ENCODE data around the gene TEX53. TPM values are rescaled to one million over a fixed set of nuclear protein-coding genes. Genes with fewer than 3 reads are reported as not detected.

TEX53 gene
- total and polyA plus RNA-seq, 2 donors (not counting 1 experiment from before 2014, with no cell fraction given), result not detected

- Histone ChIP-seq H4K20me1 (ENCODE audit: control insufficient read depth, insufficient read depth, low read length, poor library complexity, severe bottlenecking) (no peaks in the 10 kb centered on the region), H3K36me3 (replicated peaks in 1 of 2; ENCODE audit: control extremely low read depth in 1 of 2, control insufficient read depth in 1 of 2, extremely low read depth in 1 of 2, insufficient read depth in 2 of 2, low read length in 1 of 2) (peaks cover 0 to 6% of the 10 kb centered on the region in 2 experiments), H3K4me1 (ENCODE audit: control insufficient read depth in 2 of 2, insufficient read depth in 2 of 2, low read length in 2 of 2) (peaks cover 0 to 6% of the 10 kb centered on the region in 2 donors), H3K9me3 (ENCODE audit: control extremely low read depth in 1 of 3, control insufficient read depth in 2 of 3, insufficient read depth in 1 of 3, low read length in 2 of 3) (no peaks in the 10 kb centered on the region), H3K4me2 (replicated peaks; ENCODE audit: low read depth, low read length, poor library complexity, severe bottlenecking) (no peak overlapping the region), H3K27me3 (replicated peaks in 1 of 4; ENCODE audit: control extremely low read depth in 1 of 4, control insufficient read depth in 3 of 4, insufficient read depth in 4 of 4, low read length in 3 of 4) (no peaks in the 10 kb centered on the region), H3K9ac (ENCODE audit: low read length) (no peak overlapping the region), H3K79me2 (ENCODE audit: control insufficient read depth, insufficient read depth, low read length) (no peaks in the 10 kb centered on the region), H2AFZ (ENCODE audit: insufficient read depth, low read depth, low read length, poor library complexity, severe bottlenecking) (no peak overlapping the region), H3K27ac (ENCODE audit: low read length in 2 of 2) (no peak overlapping the region), H3K4me3 (ENCODE audit: control extremely low read depth in 1 of 5, extremely low read depth in 1 of 5, insufficient read depth in 1 of 5, low read depth in 2 of 5, low read length in 4 of 5) (no peak overlapping the region)
- H3K4me1 Mint-ChIP-seq, result peaks cover 6% of the 10 kb centered on the region
- ATAC-seq (ENCODE audit: low read depth), result peak; percentile 94
- no peak overlapping the region for H3K27ac Mint-ChIP-seq
- 22% methylated on average over 7 of the region's 10 CpGs for WGBS (ENCODE audit: insufficient coverage)
- DNase-seq, result peak; percentile 72
- ChIA-PET POLR2A (no interaction called here), CTCF (interaction anchor here (0.7 to 3.4 kb wide), 14 partner anchors 10 to 862 kb away, joined by 3 to 25 read pairs (median 4); partner anchors contain the start of genes ATP6V1G1 and TEX48)
- H3K4me3 Mint-ChIP-seq, result no peak overlapping the region
- peaks cover 5% of the 10 kb centered on the region for H3K27me3 Mint-ChIP-seq
- no peaks in the 10 kb centered on the region for H3K9me3 Mint-ChIP-seq (ENCODE audit: insufficient read depth)
- intact Hi-C loops (cut with micrococcal nuclease), result loop anchor here (5.0 kb wide), 1 partner anchor 350 kb away; no protein-coding TSS in a partner anchor
- TF ChIP-seq CTCF (IDR thresholded peaks at IDR 0.05), result peak; percentile 85
- TF ChIP-seq EZH2 (IDR thresholded peaks at IDR 0.05; ENCODE audit: borderline replicate concordance, insufficient read depth, low read depth, low read length, poor library complexity, severe bottlenecking), result no peak
Observed at GRCh38 chr9:114662081-114662989, 4.7 kb upstream of the TEX53 start.

GRCh38 chr9:114656301-114656700, 1.3 kb downstream of the TEX53 start:
- Histone ChIP-seq H4K20me1 (ENCODE audit: control insufficient read depth, insufficient read depth, low read length, poor library complexity, severe bottlenecking) (no peaks in the 10 kb centered on the region), H3K27me3 (replicated peaks in 1 of 4; ENCODE audit: control extremely low read depth in 1 of 4, control insufficient read depth in 3 of 4, insufficient read depth in 4 of 4, low read length in 3 of 4) (no peaks in the 10 kb centered on the region), H3K4me1 (ENCODE audit: control insufficient read depth in 2 of 2, insufficient read depth in 2 of 2, low read length in 2 of 2) (peaks cover 22 to 24% of the 10 kb centered on the region in 2 donors), H3K9me3 (ENCODE audit: control extremely low read depth in 1 of 3, control insufficient read depth in 2 of 3, insufficient read depth in 1 of 3, low read length in 2 of 3) (no peaks in the 10 kb centered on the region), H3K4me2 (replicated peaks; ENCODE audit: low read depth, low read length, poor library complexity, severe bottlenecking) (no peak overlapping the region), H3K4me3 (ENCODE audit: control extremely low read depth in 1 of 5, extremely low read depth in 1 of 5, insufficient read depth in 1 of 5, low read depth in 2 of 5, low read length in 4 of 5) (no peak overlapping the region), H2AFZ (ENCODE audit: insufficient read depth, low read depth, low read length, poor library complexity, severe bottlenecking) (no peak overlapping the region), H3K9ac (ENCODE audit: low read length) (no peak overlapping the region), H3K27ac (ENCODE audit: low read length in 2 of 2) (no peak overlapping the region), H3K79me2 (ENCODE audit: control insufficient read depth, insufficient read depth, low read length) (peaks cover 6% of the 10 kb centered on the region), H3K36me3 (replicated peaks in 1 of 2; ENCODE audit: control extremely low read depth in 1 of 2, control insufficient read depth in 1 of 2, extremely low read depth in 1 of 2, insufficient read depth in 2 of 2, low read length in 1 of 2) (peaks cover 0 to 8% of the 10 kb centered on the region in 2 experiments)
- CTCF ChIA-PET, result interaction anchor here (0.6 to 9.3 kb wide), 7 partner anchors 64 to 578 kb away, joined by 4 to 184 read pairs (median 5); no protein-coding TSS in a partner anchor
- ATAC-seq (ENCODE audit: low read depth), result no peak
- no peak for DNase-seq
- Mint-ChIP-seq H3K4me3 (no peak overlapping the region), H3K27ac (no peak overlapping the region), H3K4me1 (peaks cover 21% of the 10 kb centered on the region), H3K27me3 (no peaks in the 10 kb centered on the region), H3K9me3 (ENCODE audit: insufficient read depth) (no peaks in the 10 kb centered on the region)
- WGBS (ENCODE audit: insufficient coverage), result 92% methylated on average over 9 of the region's 12 CpGs
- intact Hi-C loops (cut with micrococcal nuclease), result no loop called here
- POLR2A ChIA-PET, result no interaction called here
- TF ChIP-seq EZH2 (IDR thresholded peaks at IDR 0.05; ENCODE audit: borderline replicate concordance, insufficient read depth, low read depth, low read length, poor library complexity, severe bottlenecking), result no peak
